Adipocyte (in vitro differentiated cells): ENCODE data around the gene CHMP2B.
"Not testable (repeated sequence)": the region's sequence is repeated elsewhere in the genome, so short reads cannot be mapped to it uniquely, and the experiment has no call there.

Experiments used
- DNase-seq: peaks from one replicate; pipeline ENCODE4 v3.0.0-alpha.2; 2015; ENCODE audit warnings: low read depth
- H3K27me3 ChIP-seq: replicated peaks from 2 replicates; pipeline ENCODE4 v1.7.0; 2013; ENCODE audit warnings: mild to moderate bottlenecking, low read length, moderate library complexity; ENCODE audit not compliant: control insufficient read depth, insufficient read depth
- H3K36me3 ChIP-seq: 2 replicates; pipeline ENCODE4 v1.7.0; 2013; ENCODE audit warnings: low read length, mild to moderate bottlenecking, moderate library complexity; ENCODE audit not compliant: control insufficient read depth, insufficient read depth, severe bottlenecking
- H3K4me1 ChIP-seq: 2 replicates; pipeline ENCODE4 v1.7.0; 2013; ENCODE audit warnings: mild to moderate bottlenecking, low read length, moderate library complexity; ENCODE audit not compliant: control insufficient read depth, insufficient read depth
- H3K4me3 ChIP-seq: 2 replicates; pipeline ENCODE4 v1.7.0; 2013; ENCODE audit warnings: mild to moderate bottlenecking, low read length, moderate library complexity
- H3K9ac ChIP-seq: 2 replicates; pipeline ENCODE4 v1.7.0; 2013; ENCODE audit warnings: mild to moderate bottlenecking, low read length, moderate library complexity
- H3K9me3 ChIP-seq: 2 replicates; pipeline ENCODE4 v1.7.0; 2013; ENCODE audit warnings: mild to moderate bottlenecking, low read length, moderate library complexity; ENCODE audit not compliant: control insufficient read depth

The CHMP2B gene

DNA sequence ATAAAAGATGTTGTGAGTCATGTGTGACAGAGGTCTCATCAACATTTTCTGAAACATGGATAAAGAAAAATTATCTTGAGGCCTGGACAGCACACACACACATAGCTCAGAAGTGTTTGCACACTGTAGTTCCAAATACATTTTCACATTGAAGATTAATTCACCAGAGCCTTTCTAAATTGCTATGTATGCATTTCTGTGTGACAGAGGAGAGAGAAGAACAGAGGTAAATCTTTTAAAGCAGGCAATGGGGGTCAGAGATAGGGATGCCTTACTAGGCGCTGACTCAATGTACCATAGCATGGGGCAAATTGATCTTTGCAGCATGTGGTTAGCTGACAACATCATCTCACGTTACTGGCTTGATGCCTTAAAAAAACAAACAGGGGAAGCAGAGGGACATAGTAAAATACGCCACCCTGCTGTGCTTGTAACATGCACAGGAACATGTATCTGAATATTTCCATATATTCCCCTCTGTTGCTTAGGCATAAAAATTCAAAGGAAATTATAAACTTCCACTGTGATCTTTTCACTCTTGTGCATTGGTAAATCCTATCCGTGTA, 41.6 kb downstream of the CHMP2B start:
- no peak overlapping the region for H3K9ac ChIP-seq
- no peaks in the 10 kb centered on the region for H3K9me3 ChIP-seq
- H3K4me1 ChIP-seq = peaks cover 5% of the 10 kb centered on the region
- no peaks in the 10 kb centered on the region for H3K27me3 ChIP-seq
- no peaks in the 10 kb centered on the region for H3K36me3 ChIP-seq
- H3K4me3 ChIP-seq = no peak overlapping the region
- no peak for DNase-seq

DNA sequence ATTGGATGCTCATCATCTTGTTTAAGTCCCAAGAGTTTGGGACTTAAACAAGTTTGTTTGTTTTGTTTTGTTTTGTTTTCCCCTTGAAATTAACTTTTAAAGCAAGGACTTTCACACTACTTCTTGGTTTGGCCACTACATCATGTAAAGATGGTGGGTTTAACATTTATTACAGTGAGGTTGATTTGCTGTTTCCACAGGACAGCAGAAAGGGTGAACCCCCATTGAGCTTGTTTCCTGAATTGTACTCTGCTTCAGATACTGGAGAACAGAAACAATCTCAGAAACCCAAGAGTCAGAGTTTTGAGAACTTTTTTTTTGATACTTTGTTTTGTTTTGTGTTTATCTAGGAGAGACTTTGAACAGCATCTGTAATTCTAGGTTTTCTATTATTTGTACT, 42.6 kb downstream of the CHMP2B start:
- Histone ChIP-seq H3K4me3 (no peak overlapping the region), H3K9me3 (no peaks in the 10 kb centered on the region), H3K36me3 (no peaks in the 10 kb centered on the region), H3K27me3 (no peaks in the 10 kb centered on the region), H3K4me1 (peaks cover 5% of the 10 kb centered on the region), H3K9ac (no peak overlapping the region)
- no peak for DNase-seq

GRCh38 chr3:87270908-87271700, 44.0 kb downstream of the CHMP2B start:
- no peaks in the 10 kb centered on the region for H3K36me3 ChIP-seq
- peaks cover 5% of the 10 kb centered on the region for H3K4me1 ChIP-seq
- no peak overlapping the region for H3K4me3 ChIP-seq
- H3K27me3 ChIP-seq = no peaks in the 10 kb centered on the region
- H3K9ac ChIP-seq = no peak overlapping the region
- DNase-seq = no peak
- no peaks in the 10 kb centered on the region for H3K9me3 ChIP-seq

DNA sequence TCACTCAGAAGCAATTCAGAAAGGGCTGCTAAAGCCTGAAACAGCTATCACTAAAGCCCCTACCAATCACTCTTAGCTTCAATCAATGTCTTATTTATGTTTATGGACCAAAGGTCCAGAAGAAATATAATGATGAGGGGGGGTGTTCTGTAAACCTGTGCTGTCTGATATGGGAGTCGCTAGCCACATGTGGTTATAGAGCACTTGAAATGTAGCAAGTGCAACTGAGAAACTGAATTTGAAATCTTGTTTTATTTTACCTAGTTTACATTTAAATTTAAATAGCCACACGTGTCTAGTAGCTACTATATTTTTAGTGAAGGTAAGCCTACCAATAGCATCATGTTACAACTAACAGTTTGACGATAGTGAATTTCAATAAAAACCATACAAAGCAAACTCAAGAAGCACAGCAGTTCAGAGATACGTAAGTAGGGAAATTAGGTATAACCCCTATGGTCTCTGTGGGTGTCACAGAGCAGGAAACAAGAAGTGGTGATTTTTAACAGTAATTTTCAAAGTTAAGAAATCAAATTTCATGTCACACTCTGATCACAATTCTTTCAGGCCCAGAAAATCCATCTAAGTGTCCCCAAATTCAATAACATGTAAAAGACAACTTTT, 45.7 kb downstream of the CHMP2B start:
- H3K36me3 ChIP-seq = no peaks in the 10 kb centered on the region
- no peak overlapping the region for H3K9ac ChIP-seq
- no peaks in the 10 kb centered on the region for H3K27me3 ChIP-seq
- no peak for DNase-seq
- H3K4me3 ChIP-seq = no peak overlapping the region
- H3K9me3 ChIP-seq = no peaks in the 10 kb centered on the region
- peaks cover 5% of the 10 kb centered on the region for H3K4me1 ChIP-seq

DNA sequence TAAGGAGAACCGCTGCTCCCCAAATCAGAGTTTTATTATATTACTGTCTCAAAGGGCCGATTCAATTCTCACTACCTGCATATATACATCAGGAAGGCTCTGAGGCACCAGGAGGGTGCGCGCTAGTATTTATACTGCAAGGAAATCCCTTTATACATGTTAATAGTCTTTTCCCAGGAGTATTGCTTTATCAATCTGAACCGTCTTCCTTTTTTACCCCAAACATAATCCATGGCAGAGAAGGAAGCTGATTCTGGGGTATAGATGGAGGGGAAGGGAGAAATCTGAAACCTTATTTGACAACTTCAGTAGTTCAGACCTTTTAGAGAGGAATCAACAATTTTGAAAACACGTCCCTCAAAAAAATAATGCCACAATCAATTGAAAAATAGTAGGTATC, 49.4 kb downstream of the CHMP2B start, which contains the start of gene POU1F1:
TSS of gene POU1F1 (minus strand) at position 101 of the 400 bp plus-strand sequence. CDS start 122 bp downstream, outside the sequence.
- Histone ChIP-seq H3K4me3 (no peak within 1 kb of the TSS), H3K9ac (no peak within 1 kb of the TSS), H3K9me3 (no peaks in the 10 kb centered on the region), H3K36me3 (no peaks in the 10 kb centered on the region), H3K27me3 (no peaks in the 10 kb centered on the region), H3K4me1 (no peaks in the 10 kb centered on the region)
- DNase-seq = no peak

- Histone ChIP-seq H3K36me3 (no peaks in the 10 kb centered on the region), H3K27me3 (no peaks in the 10 kb centered on the region)
- DNase-seq = no peak
Observed at GRCh38 chr3:87287011-87287410, 59.9 kb downstream of the CHMP2B start.

GRCh38 chr3:87288446-87288845, 61.3 kb downstream of the CHMP2B start:
- Histone ChIP-seq H3K27me3 (no peaks in the 10 kb centered on the region), H3K36me3 (no peaks in the 10 kb centered on the region), H3K4me1 (peaks cover 8% of the 10 kb centered on the region), H3K4me3 (no peak overlapping the region), H3K9me3 (no peaks in the 10 kb centered on the region), H3K9ac (no peak overlapping the region)
- no peak for DNase-seq

More at GRCh38 chr3:87287011-87287410, 59.9 kb downstream of the CHMP2B start:
- H3K4me3 ChIP-seq = no peak overlapping the region
- H3K4me1 ChIP-seq = peaks cover 8% of the 10 kb centered on the region
- H3K9me3 ChIP-seq = no peaks in the 10 kb centered on the region
- no peak overlapping the region for H3K9ac ChIP-seq

DNA sequence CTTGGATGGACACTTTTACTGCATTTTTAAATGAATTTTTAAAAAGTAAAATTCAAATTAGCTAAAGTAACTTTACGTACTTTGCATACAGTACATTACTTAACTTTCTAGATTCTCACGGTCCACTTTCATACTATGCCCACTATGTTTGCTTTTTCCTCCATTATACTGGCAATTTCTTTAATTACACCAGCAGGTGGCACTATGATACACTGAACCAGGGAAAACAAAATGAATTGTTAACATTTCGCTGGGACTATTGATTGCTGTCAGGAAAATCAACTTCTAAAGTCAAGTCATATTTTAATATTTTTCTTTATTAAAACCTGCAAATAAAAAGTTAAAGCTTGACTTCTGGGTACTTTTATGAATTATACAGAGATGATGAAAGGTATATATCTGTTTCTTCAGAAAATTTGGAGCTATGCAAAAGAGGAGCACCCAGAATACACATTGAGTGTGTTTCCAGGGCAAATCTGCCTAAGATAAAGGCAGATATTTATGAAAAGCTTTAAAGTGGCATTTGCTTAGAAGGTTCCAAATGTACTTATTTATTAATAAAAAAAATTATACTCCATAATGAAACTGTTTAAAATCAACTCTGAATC, 71.1 kb downstream of the CHMP2B start:
- peak; percentile 80 for DNase-seq
- Histone ChIP-seq H3K9me3 (no peaks in the 10 kb centered on the region), H3K27me3 (no peaks in the 10 kb centered on the region), H3K4me1 (no peaks in the 10 kb centered on the region), H3K36me3 (no peaks in the 10 kb centered on the region), H3K4me3 (no peak overlapping the region), H3K9ac (no peak overlapping the region)

DNA sequence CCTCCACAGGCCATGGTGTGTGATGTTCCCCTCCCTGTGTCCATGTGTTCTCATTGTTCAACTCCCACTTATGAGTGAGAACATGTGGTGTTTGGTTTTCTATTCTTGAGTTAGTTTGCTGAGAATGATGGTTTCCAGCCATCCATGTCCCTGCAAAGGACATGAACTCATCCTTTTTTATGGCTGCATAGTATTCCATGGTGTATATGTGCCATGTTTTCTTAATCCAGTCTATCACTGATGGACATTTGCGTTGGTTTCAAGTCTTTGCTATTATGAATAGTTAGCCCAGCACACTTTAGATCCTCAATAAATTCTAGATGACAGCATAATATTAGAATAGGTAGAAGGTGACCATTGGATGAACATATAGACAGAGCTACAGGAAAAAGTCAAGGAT, 77.9 kb downstream of the CHMP2B start:
- H3K9me3 ChIP-seq, H3K4me3 ChIP-seq, H3K4me1 ChIP-seq, H3K9ac ChIP-seq, H3K36me3 ChIP-seq, DNase-seq, H3K27me3 ChIP-seq: not testable (repeated sequence)
